HepG2 (cell line): ENCODE measurements around the gene FRMD8. TPM values are rescaled to one million over a fixed set of nuclear protein-coding genes. Genes with fewer than 3 reads are reported as not detected.

Experiments
- CEBPB ChIP-seq: IDR thresholded peaks from 2 replicates; pipeline ENCODE4 v1.6.1; 2011; ENCODE audit warnings: low read depth, low read length, improper control_type of control experiment, borderline replicate concordance
- CENPBD1 ChIP-seq: sonication (generic); formaldehyde crosslinking; IDR thresholded peaks from 2 replicates; pipeline ENCODE4 v1.8.0; 2022; ENCODE audit warnings: missing genetic modification reagents, low read depth, mild to moderate bottlenecking, borderline replicate concordance
- EHMT2 ChIP-seq: fragments of 200-600 bp; sonication (generic); IDR thresholded peaks from 2 replicates; pipeline ENCODE4 v1.7.0; 2017; ENCODE audit warnings: antibody characterized with exemption, low read depth, low read length, borderline replicate concordance
- ELK4 ChIP-seq: sonication (generic); formaldehyde crosslinking; IDR thresholded peaks from 2 replicates; pipeline ENCODE4 v1.9.0; 2021; ENCODE audit warnings: missing genetic modification reagents, borderline replicate concordance
- GLMP ChIP-seq: sonication (generic); formaldehyde crosslinking; IDR thresholded peaks from 2 replicates; pipeline ENCODE4 v1.9.0; 2021; ENCODE audit warnings: missing genetic modification reagents, mild to moderate bottlenecking, borderline replicate concordance
- MLXIP ChIP-seq: sonication (generic); formaldehyde crosslinking; IDR thresholded peaks from 2 replicates; pipeline ENCODE4 v1.9.0; 2021; ENCODE audit warnings: missing genetic modification reagents, borderline replicate concordance
- NCOA5 ChIP-seq: sonication (generic); formaldehyde crosslinking; IDR thresholded peaks from 2 replicates; pipeline ENCODE4 v1.4.0; 2020; ENCODE audit warnings: missing genetic modification reagents
- PHF5A ChIP-seq: IDR thresholded peaks from one replicate; pipeline ENCODE4 v1.6.1; 2018; ENCODE audit warnings: low read depth, missing genetic modification reagents; ENCODE audit not compliant: unreplicated experiment
- RXRB ChIP-seq: IDR thresholded peaks from 2 replicates; pipeline ENCODE4 v1.6.1; 2016; ENCODE audit warnings: borderline replicate concordance, missing genetic modification reagents, missing compliant biosample characterization
- STAG1 ChIP-seq: sonication (generic); formaldehyde crosslinking; IDR thresholded peaks from 2 replicates; pipeline ENCODE4 v1.4.0; 2020; ENCODE audit warnings: missing genetic modification reagents
- TBX2 ChIP-seq: sonication (generic); formaldehyde crosslinking; IDR thresholded peaks from 2 replicates; pipeline ENCODE4 v1.5.0; 2020; ENCODE audit warnings: missing genetic modification reagents, mild to moderate bottlenecking, borderline replicate concordance
- TFDP1 ChIP-seq: IDR thresholded peaks from 2 replicates; pipeline ENCODE4 v1.6.1; 2016; ENCODE audit warnings: missing compliant biosample characterization, missing genetic modification reagents, borderline replicate concordance
- TP53 ChIP-seq: sonication (generic); formaldehyde crosslinking; conservative IDR thresholded peaks from 2 replicates; pipeline ENCODE4 v1.4.0; 2020; ENCODE audit warnings: missing genetic modification reagents
- TSC22D2 ChIP-seq: sonication (generic); formaldehyde crosslinking; IDR thresholded peaks from 2 replicates; pipeline ENCODE4 v1.5.1; 2020; ENCODE audit warnings: missing genetic modification reagents, mild to moderate bottlenecking, borderline replicate concordance
- ZBTB44 ChIP-seq: sonication (generic); formaldehyde crosslinking; IDR thresholded peaks from 2 replicates; pipeline ENCODE4 v1.4.0; 2020; ENCODE audit warnings: missing genetic modification reagents
- ZFP82 ChIP-seq: sonication (generic); formaldehyde crosslinking; IDR thresholded peaks from 2 replicates; pipeline ENCODE4 v1.5.1; 2020; ENCODE audit warnings: mild to moderate bottlenecking, missing genetic modification reagents, borderline replicate concordance
- ZNF331 ChIP-seq: sonication (generic); formaldehyde crosslinking; IDR thresholded peaks from 2 replicates; pipeline ENCODE4 v1.4.0; 2020; ENCODE audit warnings: missing genetic modification reagents
- ZNF484 ChIP-seq: sonication (generic); formaldehyde crosslinking; IDR thresholded peaks from 2 replicates; pipeline ENCODE4 v1.5.1; 2020; ENCODE audit warnings: mild to moderate bottlenecking, low read depth, missing genetic modification reagents, borderline replicate concordance
- ZNF737 ChIP-seq: sonication (generic); formaldehyde crosslinking; IDR thresholded peaks from 2 replicates; pipeline ENCODE4 v1.5.0; 2020; ENCODE audit warnings: missing genetic modification reagents, mild to moderate bottlenecking, borderline replicate concordance
- polyA plus RNA-seq, 8 experiments: library from polyadenylated mRNA; depleted of rRNA in 3 of 8; stranded (reverse) in 7 of 8; unstranded in 1 of 8; fragments of >200 nt; fragmentation: Illumina TruSeq in 4 of 8; extraction: Trizol in 4 of 8; gene quantifications; 2 replicates each; pipeline versions ENCODE4 v1.2.1 to v1.2.3, GENCODE V29; 2011 to 2016; ENCODE audit warnings: low read depth in 4 of 8, missing spikeins in 1 of 8, mixed read lengths in 1 of 8; ENCODE audit not compliant: insufficient read depth in 1 of 8
- total RNA-seq, 5 experiments: library from RNA; depleted of rRNA; stranded (reverse); fragments of >200 nt; fragmentation: Illumina TruSeq; extraction: Trizol; gene quantifications; 2 replicates each; pipeline ENCODE4 v1.2.3, GENCODE V29; 2016; ENCODE audit warnings: low read depth in 1 of 5

FRMD8 gene
- total and polyA plus RNA-seq, 2 of the 13 experiments (the other 11 are each of a cell fraction or from before 2014, with no cell fraction given): 5.8 to 20.6 TPM

- TF ChIP-seq ELK4 (CRISPR knock-in tag) (no peak), TFDP1 (CRISPR knock-in tag) (no peak), EHMT2 (no peak), ZNF484 (no peak), ZNF737 (CRISPR knock-in tag) (peak; percentile 56; the same call in 1 of the 2 replicates), MLXIP (CRISPR knock-in tag) (0 out of 2 replicates have a peak, but pooled peaks have one; percentile 39), GLMP (CRISPR knock-in tag) (no peak), TP53 (peak; percentile 99), PHF5A (no peak), RXRB (CRISPR knock-in tag) (peak; percentile 89; the same call in 1 of the 2 replicates), ZFP82 (no peak), STAG1 (CRISPR knock-in tag) (peak; percentile 7; the same call in 1 of the 2 replicates), CEBPB (peak; percentile 86), NCOA5 (CRISPR knock-in tag) (no peak), ZBTB44 (CRISPR knock-in tag) (no peak), TSC22D2 (CRISPR knock-in tag) (peak; percentile 42; the same call in 1 of the 2 replicates), CENPBD1 (no peak), ZNF331 (CRISPR knock-in tag) (peak; percentile 78), TBX2 (peak; percentile 78)
Measured at GRCh38 chr11:65420979-65421793, 34.7 kb downstream of the FRMD8 start (continued).
